ENCODE data around the gene PTGIS. TPM values are rescaled to one million over a fixed set of nuclear protein-coding genes. Genes with fewer than 3 reads are reported as not detected.

PTGIS gene
- total RNA-seq, 4 donors from 2014 or later: 4.4 to 41.2 (median 16.2) TPM

GRCh38 chr20:49518576-49518975 lies 49.4 kb downstream of the PTGIS start:
- no peaks in the 10 kb centered on the region for H3K9me3 ChIP-seq
- no peaks in the 10 kb centered on the region for H3K36me3 ChIP-seq
- no peak for DNase-seq
- H3K4me3 ChIP-seq (replicated peaks in 1 of 3): no peak overlapping the region
- no peaks in the 10 kb centered on the region for H3K27me3 ChIP-seq
- TF ChIP-seq CTCF (IDR thresholded peaks at IDR 0.05) (no peak), POLR2A (IDR thresholded peaks at IDR 0.05) (no peak)
- WGBS, 2 donors: 57 to 70% methylated on average over 5 of the region's 5 CpGs
- intact Hi-C loops (cut with DNase I): no loop called here
- H3K27ac ChIP-seq: no peak overlapping the region
- no peaks in the 10 kb centered on the region for H3K4me1 ChIP-seq

GRCh38 chr20:49517805-49518100 lies 50.2 kb downstream of the PTGIS start:
- Histone ChIP-seq H3K36me3 (no peaks in the 10 kb centered on the region), H3K9me3 (no peaks in the 10 kb centered on the region), H3K4me1 (no peaks in the 10 kb centered on the region), H3K27ac (no peak overlapping the region), H3K4me3 (replicated peaks in 1 of 3) (no peak overlapping the region), H3K27me3 (no peaks in the 10 kb centered on the region)
- intact Hi-C loops (cut with DNase I): no loop called here
- whole genome bisulfite sequencing, 2 donors: 84 to 94% methylated on average over 4 of the region's 4 CpGs
- no peak for DNase-seq
- no peak for TF ChIP-seq POLR2A (IDR thresholded peaks at IDR 0.05)
- no peak for TF ChIP-seq CTCF (IDR thresholded peaks at IDR 0.05)

GRCh38 chr20:49516916-49517804 lies 50.8 kb downstream of the PTGIS start:
- Histone ChIP-seq H3K36me3 (no peaks in the 10 kb centered on the region), H3K27ac (no peak overlapping the region), H3K9me3 (no peaks in the 10 kb centered on the region), H3K27me3 (no peaks in the 10 kb centered on the region), H3K4me3 (replicated peaks in 1 of 3) (no peak overlapping the region), H3K4me1 (no peaks in the 10 kb centered on the region)
- intact Hi-C loops (cut with DNase I): no loop called here
- TF ChIP-seq POLR2A (IDR thresholded peaks at IDR 0.05) (no peak), CTCF (IDR thresholded peaks at IDR 0.05) (no peak)
- DNase-seq: no peak
- WGBS, 2 donors: 84% methylated on average over 15 to 17 of the region's 17 CpGs

GRCh38 chr20:49515586-49515985 lies 52.4 kb downstream of the PTGIS start:
- 46 to 52% methylated on average over 3 of the region's 3 CpGs for WGBS, 2 donors
- intact Hi-C loops (cut with DNase I): no loop called here
- Histone ChIP-seq H3K4me3 (replicated peaks in 1 of 3) (no peak overlapping the region), H3K36me3 (no peaks in the 10 kb centered on the region), H3K27me3 (no peaks in the 10 kb centered on the region), H3K27ac (no peak overlapping the region), H3K9me3 (no peaks in the 10 kb centered on the region), H3K4me1 (no peaks in the 10 kb centered on the region)
- no peak for DNase-seq
- no peak for TF ChIP-seq POLR2A (IDR thresholded peaks at IDR 0.05)
- no peak for TF ChIP-seq CTCF (IDR thresholded peaks at IDR 0.05)

GRCh38 chr20:49513517-49513916 lies 54.4 kb downstream of the PTGIS start:
- no peak for DNase-seq
- intact Hi-C loops (cut with DNase I): no loop called here
- no peaks in the 10 kb centered on the region for H3K36me3 ChIP-seq
- H3K4me1 ChIP-seq: no peaks in the 10 kb centered on the region
- H3K4me3 ChIP-seq (replicated peaks in 1 of 3): no peak overlapping the region
- H3K27ac ChIP-seq: no peak overlapping the region
- no peaks in the 10 kb centered on the region for H3K27me3 ChIP-seq
- 72 to 92% methylated on average over 2 of the region's 2 CpGs for WGBS, 2 donors
- H3K9me3 ChIP-seq: no peaks in the 10 kb centered on the region
- TF ChIP-seq POLR2A (IDR thresholded peaks at IDR 0.05) (no peak), CTCF (IDR thresholded peaks at IDR 0.05) (no peak)

All from thyroid gland (tissue), 4 donors.